ENCODE measurements around the gene FAM184A.
"Not testable (repeated sequence)": the region's sequence is repeated elsewhere in the genome, so short reads cannot be mapped to it uniquely, and the experiment has no call there.

The FAM184A gene

DNA sequence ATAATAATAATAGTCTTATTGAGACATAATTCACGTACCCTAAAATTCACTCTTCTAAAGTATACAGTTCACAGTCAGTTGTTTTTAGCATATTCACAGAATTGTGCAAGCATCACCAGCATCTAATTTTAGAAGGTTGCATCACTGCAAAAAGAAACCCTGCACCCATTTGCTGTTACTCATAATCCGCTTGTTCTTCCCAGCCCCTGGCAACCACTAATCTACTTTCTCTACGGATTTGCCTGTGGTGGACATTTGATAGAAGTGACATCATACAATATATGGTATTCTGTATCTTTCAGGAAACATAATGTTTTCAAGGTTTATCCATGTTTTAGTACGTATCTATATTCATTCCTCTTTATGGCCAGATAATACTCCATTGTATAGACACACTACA, 41.5 kb upstream of the FAM184A start:
- H3K9me3 ChIP-seq, result no peaks in the 10 kb centered on the region
- TF ChIP-seq Cebpa-rat (IDR thresholded peaks at IDR 0.05), result no peak
- H3K27ac ChIP-seq, result no peak overlapping the region
- H3K4me1 ChIP-seq, result peaks cover 10% of the 10 kb centered on the region
- no peak overlapping the region for H3K4me2 ChIP-seq
- no peak overlapping the region for H3K9ac ChIP-seq
- no peak overlapping the region for H3K4me3 ChIP-seq
- no peaks in the 10 kb centered on the region for H3K36me3 ChIP-seq
- no peaks in the 10 kb centered on the region for H4K20me1 ChIP-seq
- H3K27me3 ChIP-seq, result no peaks in the 10 kb centered on the region

GRCh38 chr6:119119062-119119461, 40.6 kb upstream of the FAM184A start:
- H3K9me3 ChIP-seq, H3K27ac ChIP-seq, H3K4me2 ChIP-seq, H3K27me3 ChIP-seq, H3K4me3 ChIP-seq, H3K36me3 ChIP-seq, H4K20me1 ChIP-seq, H3K9ac ChIP-seq: not testable (repeated sequence)
- H3K4me1 ChIP-seq, result peaks cover 10% of the 10 kb centered on the region

- Histone ChIP-seq H3K4me2 (peak overlapping the region; percentile 53), H3K4me3 (no peak overlapping the region), H3K4me1 (peaks cover 10% of the 10 kb centered on the region), H3K9ac (0 out of 2 replicates have a peak overlapping the region, but pooled peaks have one; percentile 41), H3K9me3 (no peaks in the 10 kb centered on the region), H3K27ac (no peak overlapping the region), H4K20me1 (no peaks in the 10 kb centered on the region), H3K36me3 (no peaks in the 10 kb centered on the region), H3K27me3 (no peaks in the 10 kb centered on the region)
- no peak for TF ChIP-seq Cebpa-rat (IDR thresholded peaks at IDR 0.05)
Observed at GRCh38 chr6:119116712-119117281, 38.3 kb upstream of the FAM184A start.

- Histone ChIP-seq H3K9me3 (no peaks in the 10 kb centered on the region), H3K9ac (no peak overlapping the region), H3K36me3 (no peaks in the 10 kb centered on the region), H3K4me2 (no peak overlapping the region), H3K27me3 (no peaks in the 10 kb centered on the region), H3K4me3 (no peak overlapping the region), H3K27ac (no peak overlapping the region), H4K20me1 (no peaks in the 10 kb centered on the region), H3K4me1 (peaks cover 10% of the 10 kb centered on the region)
- TF ChIP-seq Cebpa-rat (IDR thresholded peaks at IDR 0.05), result no peak
Observed at GRCh38 chr6:119113961-119114360, 35.5 kb upstream of the FAM184A start.

- no peaks in the 10 kb centered on the region for H3K9me3 ChIP-seq
- H3K27ac ChIP-seq, result no peak overlapping the region
- no peaks in the 10 kb centered on the region for H4K20me1 ChIP-seq
- H3K4me3 ChIP-seq, result no peak overlapping the region
- no peaks in the 10 kb centered on the region for H3K27me3 ChIP-seq
- H3K4me2 ChIP-seq, result no peak overlapping the region
- no peak overlapping the region for H3K9ac ChIP-seq
- TF ChIP-seq Cebpa-rat (IDR thresholded peaks at IDR 0.05), result no peak
- H3K4me1 ChIP-seq, result peaks cover 10% of the 10 kb centered on the region
- no peaks in the 10 kb centered on the region for H3K36me3 ChIP-seq
Observed at GRCh38 chr6:119112812-119113530, 34.5 kb upstream of the FAM184A start.

DNA sequence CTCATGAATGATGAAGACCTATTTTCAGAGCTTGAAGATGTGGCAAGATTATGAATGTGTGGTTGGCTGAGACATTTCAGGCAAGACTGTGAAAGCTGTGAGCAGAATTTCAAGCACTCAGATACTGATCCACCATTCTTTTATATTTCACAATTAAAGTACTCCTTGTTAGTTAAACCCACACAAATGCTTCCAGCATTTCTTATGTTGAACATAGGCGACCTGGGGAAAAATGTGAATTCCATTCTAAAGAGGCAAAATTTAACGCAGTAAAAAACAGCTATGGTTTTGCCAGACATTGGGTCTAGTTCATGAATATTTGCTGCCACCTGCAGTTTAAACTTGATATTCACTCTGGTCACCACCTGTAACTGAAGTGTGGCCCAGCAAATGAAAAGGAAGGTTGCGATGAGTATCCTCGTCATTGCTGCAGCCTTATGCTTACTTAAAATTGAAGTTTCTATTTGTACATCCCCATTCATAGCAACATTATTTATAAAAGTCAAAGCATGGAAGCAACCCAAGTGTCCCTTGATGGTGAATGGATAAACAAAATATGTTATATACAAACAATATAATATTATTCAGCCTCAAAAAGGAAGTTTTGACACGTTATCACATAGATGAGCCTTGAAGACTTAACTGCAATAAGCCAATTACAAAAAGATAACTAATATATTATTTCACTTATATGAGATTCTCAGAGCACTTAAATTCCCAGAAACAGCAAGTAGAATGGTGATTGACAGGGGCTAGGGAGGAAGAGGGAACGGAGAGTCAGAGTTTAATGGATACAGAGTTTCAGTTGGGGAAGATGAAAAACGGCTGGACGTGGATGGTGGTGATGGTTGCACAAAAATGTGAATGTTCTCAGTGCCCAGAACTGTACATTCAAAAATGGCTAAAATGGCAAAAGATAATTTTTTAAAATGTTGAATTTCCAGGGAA, 32.4 kb upstream of the FAM184A start:
- no peaks in the 10 kb centered on the region for H4K20me1 ChIP-seq
- H3K4me2 ChIP-seq, result no peak overlapping the region
- H3K9me3 ChIP-seq, result no peaks in the 10 kb centered on the region
- no peaks in the 10 kb centered on the region for H3K36me3 ChIP-seq
- H3K27ac ChIP-seq, result no peak overlapping the region
- no peaks in the 10 kb centered on the region for H3K27me3 ChIP-seq
- H3K4me3 ChIP-seq, result no peak overlapping the region
- H3K9ac ChIP-seq, result no peak overlapping the region
- no peaks in the 10 kb centered on the region; the same call in 1 of the 2 replicates for H3K4me1 ChIP-seq
- no peak for TF ChIP-seq Cebpa-rat (IDR thresholded peaks at IDR 0.05)

DNA sequence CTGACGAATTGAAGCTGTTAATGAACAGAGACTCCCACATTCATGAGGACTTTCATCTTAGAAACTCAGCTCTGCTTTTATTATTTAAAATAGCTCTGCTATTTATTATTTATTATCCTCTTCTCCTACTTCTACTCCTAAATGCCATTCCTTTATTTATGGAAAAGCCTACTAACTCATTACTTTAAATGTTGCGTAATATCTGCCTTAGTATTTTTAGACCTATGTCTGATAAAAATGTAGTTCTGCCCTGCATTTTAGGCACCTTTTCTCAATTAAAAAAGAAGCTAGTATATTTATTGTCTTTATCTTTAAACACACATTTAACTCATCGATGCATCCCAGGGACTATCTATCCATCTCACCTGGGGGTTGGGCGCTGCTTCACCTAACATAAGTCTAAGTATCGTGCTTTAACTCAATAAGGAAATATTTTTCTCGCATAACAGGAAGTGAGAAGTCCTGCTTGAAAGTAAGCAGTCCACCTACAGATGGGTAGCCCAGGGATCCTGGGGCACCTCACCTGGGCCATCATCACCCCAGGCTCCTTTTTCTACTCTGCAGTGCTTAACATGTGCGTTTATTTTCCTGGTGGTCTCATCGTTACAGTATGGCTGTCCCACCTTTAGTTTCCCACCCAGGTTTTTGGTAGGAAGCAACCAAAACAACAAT, 31.3 kb upstream of the FAM184A start:
- H3K9ac ChIP-seq, result no peak overlapping the region
- H3K4me1 ChIP-seq, result no peaks in the 10 kb centered on the region
- TF ChIP-seq Cebpa-rat (IDR thresholded peaks at IDR 0.05), result peak; percentile 77; the same call in 1 of the 2 replicates
- H3K27me3 ChIP-seq, result no peaks in the 10 kb centered on the region
- no peaks in the 10 kb centered on the region for H4K20me1 ChIP-seq
- H3K36me3 ChIP-seq, result no peaks in the 10 kb centered on the region
- no peak overlapping the region for H3K4me2 ChIP-seq
- H3K4me3 ChIP-seq, result no peak overlapping the region
- H3K27ac ChIP-seq, result no peak overlapping the region
- no peaks in the 10 kb centered on the region for H3K9me3 ChIP-seq

DNA sequence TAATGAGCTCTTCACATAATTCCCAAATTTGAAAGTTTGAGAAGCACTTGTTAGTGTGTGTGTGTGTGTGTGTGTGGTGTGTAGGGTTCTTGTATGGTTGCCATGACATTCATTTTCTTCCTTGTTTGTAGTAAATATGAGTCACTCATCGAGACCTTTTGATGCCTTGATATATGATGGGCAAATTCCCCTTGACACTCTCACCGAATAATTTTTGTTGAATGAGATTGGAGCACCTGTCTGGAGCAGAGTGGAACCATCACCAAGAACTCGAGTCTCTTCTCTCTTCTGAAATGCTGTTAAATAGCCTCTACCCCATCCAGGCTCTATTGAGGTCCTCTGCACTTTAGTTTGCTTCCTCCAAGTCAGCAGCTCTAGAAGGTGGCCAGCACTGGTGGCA, 29.6 kb upstream of the FAM184A start:
- Histone ChIP-seq H3K36me3 (no peaks in the 10 kb centered on the region), H3K4me2 (no peak overlapping the region), H3K4me3 (no peak overlapping the region), H3K27me3 (no peaks in the 10 kb centered on the region), H4K20me1 (no peaks in the 10 kb centered on the region), H3K9me3 (no peaks in the 10 kb centered on the region), H3K4me1 (no peaks in the 10 kb centered on the region), H3K27ac (no peak overlapping the region), H3K9ac (no peak overlapping the region)
- TF ChIP-seq Cebpa-rat (IDR thresholded peaks at IDR 0.05), result no peak

- Histone ChIP-seq H3K4me1 (no peaks in the 10 kb centered on the region), H3K27ac (no peak overlapping the region), H3K27me3 (no peaks in the 10 kb centered on the region), H3K36me3 (no peaks in the 10 kb centered on the region), H3K4me3 (no peak overlapping the region), H3K9me3 (no peaks in the 10 kb centered on the region), H3K4me2 (no peak overlapping the region), H3K9ac (no peak overlapping the region), H4K20me1 (no peaks in the 10 kb centered on the region)
- no peak for TF ChIP-seq Cebpa-rat (IDR thresholded peaks at IDR 0.05)
Observed at GRCh38 chr6:119105282-119105681, 26.8 kb upstream of the FAM184A start.

Data from BLaER1 (cell line).